Measurements from ENCODE around the gene TUBA1B.
A peak's percentile ranks its signal among the peaks of the same experiment; 100 is the strongest.
"Not testable (repeated sequence)": the region's sequence is repeated elsewhere in the genome, so short reads cannot be mapped to it uniquely, and the experiment has no call there.

The TUBA1B gene

GRCh38 chr12:49131051-49131893 is at the start of gene TUBA1B:
Gene TUBA1B (minus strand): TSS chr12:49131395. CDS start chr12:49131300, 95 bp downstream.
- DNase-seq (ENCODE audit: low read depth in 2 of 2): peak; percentile 86 to 87

GRCh38 chr12:49174218-49174617 is 43.0 kb upstream of the TUBA1B start:
- no peak for DNase-seq (ENCODE audit: low read depth in 2 of 2)

- DNase-seq (ENCODE audit: low read depth in 2 of 2): no peak
Observed at GRCh38 chr12:49170924-49171323, 39.7 kb upstream of the TUBA1B start.

- no peak for DNase-seq (ENCODE audit: low read depth in 2 of 2)
Observed at GRCh38 chr12:49165114-49165513, 33.9 kb upstream of the TUBA1B start.

- DNase-seq (ENCODE audit: low read depth in 2 of 2): not testable (repeated sequence)
Observed at GRCh38 chr12:49161901-49162300, 30.7 kb upstream of the TUBA1B start.

- DNase-seq (ENCODE audit: low read depth in 2 of 2): no peak
Observed at GRCh38 chr12:49161092-49161795, 30.0 kb upstream of the TUBA1B start.

- DNase-seq (ENCODE audit: low read depth in 2 of 2): no peak
Observed at GRCh38 chr12:49160399-49160798, 29.2 kb upstream of the TUBA1B start.

GRCh38 chr12:49154221-49154620 is 23.0 kb upstream of the TUBA1B start:
- no peak for DNase-seq (ENCODE audit: low read depth in 2 of 2)

- DNase-seq (ENCODE audit: low read depth in 2 of 2): no peak
Observed at GRCh38 chr12:49147384-49147783, 16.2 kb upstream of the TUBA1B start.

- DNase-seq (ENCODE audit: low read depth in 2 of 2): no peak
Observed at GRCh38 chr12:49146406-49146805, 15.2 kb upstream of the TUBA1B start.

GRCh38 chr12:49144384-49144783 is 13.2 kb upstream of the TUBA1B start:
- no peak for DNase-seq (ENCODE audit: low read depth in 2 of 2)

GRCh38 chr12:49138999-49139398 is 7.8 kb upstream of the TUBA1B start:
- no peak for DNase-seq (ENCODE audit: low read depth in 2 of 2)

- DNase-seq (ENCODE audit: low read depth in 2 of 2): no peak
Observed at GRCh38 chr12:49138587-49138986, 7.4 kb upstream of the TUBA1B start.

GRCh38 chr12:49137476-49137875 is 6.3 kb upstream of the TUBA1B start:
- no peak for DNase-seq (ENCODE audit: low read depth in 2 of 2)

- DNase-seq (ENCODE audit: low read depth in 2 of 2): not testable (repeated sequence)
Observed at GRCh38 chr12:49136997-49137396, 5.8 kb upstream of the TUBA1B start.

- no peak for DNase-seq (ENCODE audit: low read depth in 2 of 2)
Observed at GRCh38 chr12:49133590-49133989, 2.4 kb upstream of the TUBA1B start.

- no peak for DNase-seq (ENCODE audit: low read depth in 2 of 2)
Observed at GRCh38 chr12:49133014-49133413, 1.8 kb upstream of the TUBA1B start.

GRCh38 chr12:49131894-49132461 is 783 bp upstream of the TUBA1B start:
- no peak for DNase-seq (ENCODE audit: low read depth in 2 of 2)

GRCh38 chr12:49130151-49131050 is 794 bp downstream of the TUBA1B start:
- DNase-seq (ENCODE audit: low read depth in 2 of 2): peak; percentile 87 to 89

GRCh38 chr12:49129332-49130150 is 1.7 kb downstream of the TUBA1B start:
- DNase-seq (ENCODE audit: low read depth in 2 of 2): no peak

- not testable (repeated sequence) for DNase-seq (ENCODE audit: low read depth in 2 of 2)
Observed at GRCh38 chr12:49127971-49128370, 3.2 kb downstream of the TUBA1B start.
